ENCODE data around the gene C1orf56.

DNA sequence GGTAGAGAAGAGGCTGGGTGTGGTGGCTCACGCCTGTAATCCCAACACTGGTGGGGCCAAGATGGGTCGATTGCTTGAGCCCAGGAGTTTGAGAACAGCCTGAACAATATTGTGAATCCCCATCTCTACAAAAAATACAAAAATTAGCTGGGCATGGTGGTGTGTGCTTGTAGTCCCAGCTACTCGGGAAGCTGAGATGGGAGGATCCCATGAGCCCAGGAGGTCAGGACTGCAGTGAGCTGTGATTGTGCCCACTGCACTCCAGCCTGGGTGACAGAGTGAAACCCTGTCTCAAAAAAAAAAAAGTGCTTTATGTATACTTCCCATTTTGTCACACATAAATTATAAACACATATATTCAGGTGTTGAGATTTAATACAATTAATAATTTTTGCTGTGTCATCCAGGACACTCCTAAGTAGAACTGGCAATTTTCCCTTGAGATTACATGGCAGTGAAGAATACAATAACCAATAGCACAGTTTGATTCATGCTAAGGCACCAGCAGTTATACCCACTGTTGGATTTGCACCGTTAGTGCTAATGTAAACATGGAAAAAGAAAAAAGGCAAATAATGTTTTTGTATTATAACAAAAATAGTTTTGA, 38.5 kb downstream of the C1orf56 start:
- TF ChIP-seq, protein P1, sequence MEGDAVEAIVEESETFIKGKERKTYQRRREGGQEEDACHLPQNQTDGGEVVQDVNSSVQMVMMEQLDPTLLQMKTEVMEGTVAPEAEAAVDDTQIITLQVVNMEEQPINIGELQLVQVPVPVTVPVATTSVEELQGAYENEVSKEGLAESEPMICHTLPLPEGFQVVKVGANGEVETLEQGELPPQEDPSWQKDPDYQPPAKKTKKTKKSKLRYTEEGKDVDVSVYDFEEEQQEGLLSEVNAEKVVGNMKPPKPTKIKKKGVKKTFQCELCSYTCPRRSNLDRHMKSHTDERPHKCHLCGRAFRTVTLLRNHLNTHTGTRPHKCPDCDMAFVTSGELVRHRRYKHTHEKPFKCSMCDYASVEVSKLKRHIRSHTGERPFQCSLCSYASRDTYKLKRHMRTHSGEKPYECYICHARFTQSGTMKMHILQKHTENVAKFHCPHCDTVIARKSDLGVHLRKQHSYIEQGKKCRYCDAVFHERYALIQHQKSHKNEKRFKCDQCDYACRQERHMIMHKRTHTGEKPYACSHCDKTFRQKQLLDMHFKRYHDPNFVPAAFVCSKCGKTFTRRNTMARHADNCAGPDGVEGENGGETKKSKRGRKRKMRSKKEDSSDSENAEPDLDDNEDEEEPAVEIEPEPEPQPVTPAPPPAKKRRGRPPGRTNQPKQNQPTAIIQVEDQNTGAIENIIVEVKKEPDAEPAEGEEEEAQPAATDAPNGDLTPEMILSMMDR (conservative IDR thresholded peaks at IDR 0.05 in 1 of 2, IDR thresholded peaks at IDR 0.05 in 1 of 2; ENCODE audit: low read depth in 1 of 2, low read length in 2 of 2): no peak
- TF ChIP-seq EZH2 (IDR thresholded peaks at IDR 0.05; ENCODE audit: low read length, missing control alignments): no peak

All from fibroblast of lung (primary cell).